Panc1 (cell line): ENCODE data around the gene WWOX. TPM values are rescaled to one million over a fixed set of nuclear protein-coding genes. Genes with fewer than 3 reads are reported as not detected.

ENCODE experiments used
- ATAC-seq: fragments of 200-7000 bp; cut with Tn5 transposase; 2 replicates; pipeline ENCODE4 v1.9.1; 2020; ENCODE audit warnings: mild to moderate bottlenecking, moderate library complexity
- BruUV-seq: library from RNA; stranded (reverse); fragments of 400-500 nt; replicated peaks from 2 replicates; lab custom pipeline; 2021; lab: Mats Ljungman, UMichigan
- CTCF ChIA-PET: fragments of 300-600 bp; sonication (Branson Sonifier 250); formaldehyde crosslinking; loops from one replicate; lab custom pipeline; 2022; ENCODE audit warnings: antibody characterized with exemption; lab: Charles Lee
- POLR2A ChIA-PET: fragments of 300-600 bp; sonication (Branson Sonifier 250); formaldehyde crosslinking; loops from one replicate; lab custom pipeline; 2022; ENCODE audit warnings: antibody characterized with exemption; lab: Charles Lee
- DNase-seq: peaks from one replicate; pipeline ENCODE4 v3.0.0-alpha.2; 2010; ENCODE audit warnings: low read depth, low spot score
- H3K27ac ChIP-seq: 2 replicates; pipeline ENCODE4 v1.5.1; 2011; ENCODE audit warnings: mild to moderate bottlenecking, low read length, inconsistent platforms
- H3K27me3 ChIP-seq: fragments of 200-500 bp; sonication (Bioruptor generic); 2 replicates; pipeline ENCODE4 v1.6.0; 2014; ENCODE audit warnings: low read length, inconsistent platforms; ENCODE audit not compliant: control insufficient read depth, insufficient read depth
- H3K36me3 ChIP-seq: fragments of 200-500 bp; sonication (Bioruptor generic); 2 replicates; pipeline ENCODE4 v1.5.1; 2014; ENCODE audit warnings: inconsistent platforms, mild to moderate bottlenecking, low read length, moderate library complexity; ENCODE audit not compliant: control insufficient read depth, insufficient read depth
- H3K4me1 ChIP-seq: 2 replicates; pipeline ENCODE4 v1.5.1; 2011; ENCODE audit warnings: inconsistent platforms, mild to moderate bottlenecking, low read length, moderate library complexity; ENCODE audit not compliant: control insufficient read depth, insufficient read depth
- H3K4me3 ChIP-seq, 2 experiments: 2 replicates each; pipeline ENCODE4 v1.5.1; 2011 to 2012; ENCODE audit warnings: low read depth in 2 of 2, low read length in 2 of 2, mild to moderate bottlenecking in 2 of 2, inconsistent platforms in 1 of 2, moderate library complexity in 1 of 2
- H3K9me3 ChIP-seq: fragments of 200-500 bp; sonication (Bioruptor generic); 2 replicates; pipeline ENCODE4 v1.5.1; 2014; ENCODE audit warnings: low read depth, mild to moderate bottlenecking, inconsistent platforms, low read length, moderate library complexity; ENCODE audit not compliant: control insufficient read depth, insufficient read depth
- POLR2AphosphoS5 ChIP-seq: IDR thresholded peaks from 2 replicates; pipeline ENCODE4 v1.6.1; 2012; ENCODE audit warnings: mild to moderate bottlenecking, low read depth, low read length, moderate library complexity
- REST ChIP-seq, 2 experiments: IDR thresholded peaks; 2 replicates each; pipeline ENCODE4 v1.6.1; 2011 to 2012; ENCODE audit warnings: low read depth in 2 of 2, control low read depth in 1 of 2, low read length in 1 of 2, mild to moderate bottlenecking in 1 of 2, moderate library complexity in 1 of 2; ENCODE audit not compliant: insufficient read depth in 1 of 2
- SIN3A ChIP-seq: IDR thresholded peaks from 2 replicates; pipeline ENCODE4 v1.6.1; 2012; ENCODE audit warnings: low read depth, mild to moderate bottlenecking, low read length, moderate library complexity, borderline replicate concordance; ENCODE audit not compliant: insufficient read depth
- TCF7L2 ChIP-seq: IDR thresholded peaks from 2 replicates; pipeline ENCODE4 v1.6.1; 2011; ENCODE audit warnings: mild to moderate bottlenecking, low read depth, low read length, inconsistent platforms
- in situ Hi-C: cut with HindIII; loops from 2 replicates; pipeline ENCODE4 v1.10.0; 2016; ENCODE audit warnings: low sequenced_read_pairs, low pct_unique_long_range_greater_than_20kb
- intact Hi-C: fragments of 100-400 bp; cut with micrococcal nuclease; formaldehyde crosslinking; loops from one replicate; pipeline ENCODE4 v1.10.0; 2022; ENCODE audit not compliant: unreplicated experiment
- total RNA-seq: library from RNA; stranded (reverse); gene quantifications from one replicate; pipeline ENCODE4 v1.2.1, GENCODE V29; 2021; ENCODE audit not compliant: unreplicated experiment
- TF ChIP-seq, protein P1 (sequence below): fragments of 450-650 bp; IDR thresholded peaks from 2 replicates; pipeline ENCODE4 v1.5.1; 2017; ENCODE audit warnings: mild to moderate bottlenecking

Gene WWOX
- total RNA-seq, 1 experiment from 2014 or later = 12.5 TPM

- no TSS peak for BruUV-seq
- CTCF ChIA-PET = no interaction called here
- TF ChIP-seq, protein P1, sequence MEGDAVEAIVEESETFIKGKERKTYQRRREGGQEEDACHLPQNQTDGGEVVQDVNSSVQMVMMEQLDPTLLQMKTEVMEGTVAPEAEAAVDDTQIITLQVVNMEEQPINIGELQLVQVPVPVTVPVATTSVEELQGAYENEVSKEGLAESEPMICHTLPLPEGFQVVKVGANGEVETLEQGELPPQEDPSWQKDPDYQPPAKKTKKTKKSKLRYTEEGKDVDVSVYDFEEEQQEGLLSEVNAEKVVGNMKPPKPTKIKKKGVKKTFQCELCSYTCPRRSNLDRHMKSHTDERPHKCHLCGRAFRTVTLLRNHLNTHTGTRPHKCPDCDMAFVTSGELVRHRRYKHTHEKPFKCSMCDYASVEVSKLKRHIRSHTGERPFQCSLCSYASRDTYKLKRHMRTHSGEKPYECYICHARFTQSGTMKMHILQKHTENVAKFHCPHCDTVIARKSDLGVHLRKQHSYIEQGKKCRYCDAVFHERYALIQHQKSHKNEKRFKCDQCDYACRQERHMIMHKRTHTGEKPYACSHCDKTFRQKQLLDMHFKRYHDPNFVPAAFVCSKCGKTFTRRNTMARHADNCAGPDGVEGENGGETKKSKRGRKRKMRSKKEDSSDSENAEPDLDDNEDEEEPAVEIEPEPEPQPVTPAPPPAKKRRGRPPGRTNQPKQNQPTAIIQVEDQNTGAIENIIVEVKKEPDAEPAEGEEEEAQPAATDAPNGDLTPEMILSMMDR = no peak
- TF ChIP-seq POLR2AphosphoS5 (no peak), TCF7L2 (no peak), SIN3A (no peak), REST (IDR thresholded peaks at IDR 0.05; ENCODE audit: insufficient read depth in 1 of 2, low read depth in 2 of 2, low read length in 1 of 2) (no peak)
- intact Hi-C loops = no loop called here
- Histone ChIP-seq H3K36me3 (no peaks in the 10 kb centered on the region), H3K27me3 (no peaks in the 10 kb centered on the region), H3K4me1 (no peaks in the 10 kb centered on the region), H3K4me3 (no peak overlapping the region), H3K9me3 (no peaks in the 10 kb centered on the region), H3K27ac (no peak overlapping the region)
- no peak for ATAC-seq
- POLR2A ChIA-PET = no interaction called here
- no peak for DNase-seq
- in situ Hi-C loops = no loop called here
Measured at GRCh38 chr16:78298986-78299385, 199.5 kb downstream of the WWOX start.

DNA sequence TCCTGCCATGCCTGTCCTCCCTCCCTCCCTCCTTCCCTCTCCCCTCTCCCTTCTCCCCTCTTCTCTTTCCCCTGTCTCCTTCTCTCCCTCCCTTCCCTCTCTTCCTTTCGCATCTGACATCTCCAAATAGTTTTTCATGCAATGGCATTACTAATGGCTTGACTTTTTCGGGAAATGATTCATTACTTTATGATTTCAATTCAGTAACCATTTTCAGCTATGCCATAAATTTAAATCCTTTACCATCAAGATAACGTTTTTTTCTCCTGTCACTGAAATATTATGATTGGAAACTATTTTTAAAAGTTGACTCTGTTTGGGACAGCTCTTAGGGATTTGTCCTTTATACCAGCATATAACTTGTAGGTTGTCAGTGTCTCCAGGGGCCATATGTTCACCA is 201.0 kb downstream of the WWOX start:
- Histone ChIP-seq H3K27ac (no peak overlapping the region), H3K9me3 (no peaks in the 10 kb centered on the region), H3K36me3 (no peaks in the 10 kb centered on the region), H3K4me3 (no peak overlapping the region), H3K4me1 (no peaks in the 10 kb centered on the region), H3K27me3 (no peaks in the 10 kb centered on the region)
- TF ChIP-seq POLR2AphosphoS5 (no peak), TCF7L2 (no peak), SIN3A (no peak), REST (IDR thresholded peaks at IDR 0.05; ENCODE audit: insufficient read depth in 1 of 2, low read depth in 2 of 2, low read length in 1 of 2) (no peak)
- TF ChIP-seq, protein P1 = no peak
- intact Hi-C loops = no loop called here
- ChIA-PET CTCF (no interaction called here), POLR2A (no interaction called here)
- in situ Hi-C loops = no loop called here
- no peak for DNase-seq
- ATAC-seq = no peak
- BruUV-seq = no TSS peak
